Thymus (tissue), 11 donors: ENCODE measurements around the gene CYP27C1. TPM values are rescaled to one million over a fixed set of nuclear protein-coding genes. Genes with fewer than 3 reads are reported as not detected.
"Not testable (repeated sequence)": the region's sequence is repeated elsewhere in the genome, so short reads cannot be mapped to it uniquely, and the experiment has no call there.

Source experiments
- DNase-seq, 9 donors: peaks; one replicate each; pipeline ENCODE4 v3.0.0-alpha.2; 2013; ENCODE audit warnings: low spot score in 9 of 9, low read depth in 6 of 9, missing footprints in 1 of 9
- H3K27ac ChIP-seq, 2 donors: one replicate each; pipeline ENCODE4 v1.5.1; 2013; ENCODE audit warnings: control low read depth in 1 of 2, low read depth in 1 of 2, low read length in 1 of 2, mild to moderate bottlenecking in 1 of 2, moderate library complexity in 1 of 2
- H3K27me3 ChIP-seq, 2 donors: one replicate each; pipeline ENCODE4 v1.5.1; 2013; ENCODE audit warnings: low read length in 1 of 2; ENCODE audit not compliant: control insufficient read depth in 2 of 2, insufficient read depth in 1 of 2
- H3K36me3 ChIP-seq, 2 donors: one replicate each; pipeline ENCODE4 v1.5.1; 2013; ENCODE audit warnings: low read length in 1 of 2, mild to moderate bottlenecking in 1 of 2, moderate library complexity in 1 of 2; ENCODE audit not compliant: control insufficient read depth in 2 of 2, insufficient read depth in 2 of 2
- H3K4me1 ChIP-seq, 2 donors: one replicate each; pipeline ENCODE4 v1.5.1; 2013; ENCODE audit warnings: low read length in 2 of 2; ENCODE audit not compliant: control insufficient read depth in 2 of 2, insufficient read depth in 2 of 2
- H3K4me3 ChIP-seq, 2 donors: one replicate each; pipeline ENCODE4 v1.5.1; 2013; ENCODE audit warnings: low read length in 2 of 2, control low read depth in 1 of 2, mild to moderate bottlenecking in 1 of 2
- H3K9me3 ChIP-seq, 2 donors: one replicate each; pipeline ENCODE4 v1.5.1; 2013; ENCODE audit warnings: low read length in 1 of 2, mild to moderate bottlenecking in 1 of 2; ENCODE audit not compliant: control insufficient read depth in 2 of 2, insufficient read depth in 1 of 2
- WGBS: extraction: QIAGEN DNeasy Blood & Tissue Kit; methylation state at CpG from one replicate; pipeline ENCODE4 v1.1.7; 2013; 5-methylcytosine and 5-hydroxymethylcytosine counted together
- polyA plus RNA-seq: library from polyadenylated mRNA; stranded (reverse); fragments of 200-250 nt; gene quantifications from one replicate; pipeline ENCODE4 v1.2.3, GENCODE V29; 2013
- total RNA-seq: library from RNA; stranded (reverse); fragments of 120-200 nt; gene quantifications from one replicate; pipeline ENCODE4 v1.2.4, GENCODE V29; 2013
- donor health status: healthy.

The CYP27C1 gene
- total and polyA plus RNA-seq, 2 donors, result 0.05 TPM

DNA sequence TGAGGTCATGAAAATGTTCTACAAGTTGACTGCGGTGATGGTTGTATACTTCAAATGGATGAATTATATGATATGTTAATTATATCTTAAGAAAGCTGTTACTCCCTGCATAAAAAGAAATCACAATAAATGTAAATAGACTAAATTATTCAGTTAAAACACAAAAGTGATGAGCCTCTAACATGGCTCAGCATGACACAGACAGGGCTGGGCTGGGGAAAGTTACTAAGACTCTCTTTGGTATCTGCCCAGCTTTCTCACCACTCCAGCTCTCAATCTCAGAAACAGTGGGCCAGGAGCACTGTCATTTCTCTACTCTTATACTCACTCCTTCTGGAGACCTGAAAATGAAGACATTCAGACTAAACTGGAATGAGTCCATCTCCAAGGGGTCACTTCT, 3.5 kb downstream of the CYP27C1 start:
- Histone ChIP-seq H3K27ac (no peak overlapping the region), H3K9me3 (peaks cover 0 to 7% of the 10 kb centered on the region in 2 donors), H3K36me3 (no peaks in the 10 kb centered on the region), H3K27me3 (peaks cover 45 to 53% of the 10 kb centered on the region in 2 donors), H3K4me1 (peaks cover 6 to 12% of the 10 kb centered on the region in 2 donors), H3K4me3 (no peak overlapping the region)
- DNase-seq, result no peak
- 96% methylated on average over 1 of the region's 1 CpG for WGBS

- WGBS, result 93% methylated on average over 2 of the region's 2 CpGs
Observed at GRCh38 chr2:127216095-127216494, 4.0 kb downstream of the CYP27C1 start.

DNA sequence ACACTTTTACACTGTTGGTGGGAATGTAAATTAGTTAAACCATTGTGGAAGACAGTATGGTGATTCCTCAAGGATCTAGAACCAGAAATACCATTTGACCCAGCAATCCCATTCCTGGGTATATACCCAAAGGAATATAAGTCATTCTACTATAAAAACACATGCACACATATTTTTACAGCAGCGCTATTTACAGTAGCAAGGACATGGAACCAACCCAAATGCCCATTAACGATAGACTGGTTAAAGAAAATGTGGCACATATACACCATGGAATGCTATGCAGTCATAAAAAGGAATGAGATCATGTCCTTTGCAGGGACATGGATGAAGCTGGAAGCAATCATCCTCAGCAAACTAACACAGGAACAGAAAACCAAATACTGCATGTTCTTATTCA, 5.9 kb downstream of the CYP27C1 start:
- not testable (repeated sequence) for H3K4me1 ChIP-seq, H3K9me3 ChIP-seq, H3K4me3 ChIP-seq, DNase-seq, H3K36me3 ChIP-seq, H3K27ac ChIP-seq
- peaks cover 25 to 29% of the 10 kb centered on the region in 2 donors for H3K27me3 ChIP-seq
- over 99% methylated on average over 2 of the region's 2 CpGs for WGBS

More at GRCh38 chr2:127216095-127216494, 4.0 kb downstream of the CYP27C1 start:
- H3K36me3 ChIP-seq, result no peaks in the 10 kb centered on the region
- peaks cover 43 to 48% of the 10 kb centered on the region in 2 donors for H3K27me3 ChIP-seq
- peaks cover 0 to 7% of the 10 kb centered on the region in 2 donors for H3K9me3 ChIP-seq
- no peak overlapping the region for H3K4me3 ChIP-seq
- no peak overlapping the region for H3K27ac ChIP-seq
- DNase-seq, result no peak
- H3K4me1 ChIP-seq, result peaks cover 6 to 12% of the 10 kb centered on the region in 2 donors

GRCh38 chr2:127208313-127208712, 11.8 kb downstream of the CYP27C1 start:
- DNase-seq, result no peak
- H3K4me1 ChIP-seq, result no peaks in the 10 kb centered on the region
- WGBS, result 93% methylated on average over 4 of the region's 4 CpGs

GRCh38 chr2:127205218-127206125, 14.6 kb downstream of the CYP27C1 start:
- 92% methylated on average over 35 of the region's 35 CpGs for WGBS

More at GRCh38 chr2:127208313-127208712, 11.8 kb downstream of the CYP27C1 start:
- no peak overlapping the region for H3K27ac ChIP-seq
- no peaks in the 10 kb centered on the region for H3K9me3 ChIP-seq
- H3K4me3 ChIP-seq, result no peak overlapping the region
- no peaks in the 10 kb centered on the region for H3K27me3 ChIP-seq
- H3K36me3 ChIP-seq, result no peaks in the 10 kb centered on the region

DNA sequence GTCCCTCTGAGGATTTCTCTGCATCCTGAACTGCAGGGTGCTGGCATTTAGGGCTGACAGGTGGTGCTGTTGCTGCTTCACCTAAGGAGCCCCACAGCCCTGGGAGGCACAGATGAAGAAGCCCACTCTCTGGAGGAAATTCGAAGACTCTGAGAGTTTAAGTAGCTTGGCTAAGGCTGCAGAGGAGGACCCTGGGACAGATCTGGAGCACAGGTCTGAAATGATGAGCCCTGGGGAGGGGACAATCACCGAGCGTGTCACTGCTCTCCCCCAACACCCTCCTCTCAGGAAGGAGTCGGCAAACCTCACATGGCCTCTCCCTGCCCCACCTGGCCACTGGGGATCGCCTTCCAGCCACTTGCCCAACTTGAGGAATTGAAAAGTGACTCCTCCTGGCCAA, 18.6 kb downstream of the CYP27C1 start:
- Histone ChIP-seq H3K4me1 (no peaks in the 10 kb centered on the region), H3K36me3 (no peaks in the 10 kb centered on the region), H3K27me3 (no peaks in the 10 kb centered on the region), H3K27ac (no peak overlapping the region), H3K9me3 (no peaks in the 10 kb centered on the region), H3K4me3 (no peak overlapping the region)
- WGBS, result 92% methylated on average over 5 of the region's 5 CpGs
- no peak for DNase-seq

More at GRCh38 chr2:127205218-127206125, 14.6 kb downstream of the CYP27C1 start:
- H3K4me3 ChIP-seq, result no peak overlapping the region
- H3K9me3 ChIP-seq, result no peaks in the 10 kb centered on the region
- H3K4me1 ChIP-seq, result no peaks in the 10 kb centered on the region
- DNase-seq, result no peak
- no peaks in the 10 kb centered on the region for H3K27me3 ChIP-seq
- no peaks in the 10 kb centered on the region for H3K36me3 ChIP-seq
- H3K27ac ChIP-seq, result no peak overlapping the region

GRCh38 chr2:127200962-127201361, 19.1 kb downstream of the CYP27C1 start:
- no peaks in the 10 kb centered on the region for H3K27me3 ChIP-seq
- no peak overlapping the region for H3K27ac ChIP-seq
- H3K4me3 ChIP-seq, result no peak overlapping the region
- WGBS, result 95% methylated on average over 7 of the region's 7 CpGs
- H3K4me1 ChIP-seq, result no peaks in the 10 kb centered on the region
- no peaks in the 10 kb centered on the region for H3K9me3 ChIP-seq
- DNase-seq, result no peak
- no peaks in the 10 kb centered on the region for H3K36me3 ChIP-seq

DNA sequence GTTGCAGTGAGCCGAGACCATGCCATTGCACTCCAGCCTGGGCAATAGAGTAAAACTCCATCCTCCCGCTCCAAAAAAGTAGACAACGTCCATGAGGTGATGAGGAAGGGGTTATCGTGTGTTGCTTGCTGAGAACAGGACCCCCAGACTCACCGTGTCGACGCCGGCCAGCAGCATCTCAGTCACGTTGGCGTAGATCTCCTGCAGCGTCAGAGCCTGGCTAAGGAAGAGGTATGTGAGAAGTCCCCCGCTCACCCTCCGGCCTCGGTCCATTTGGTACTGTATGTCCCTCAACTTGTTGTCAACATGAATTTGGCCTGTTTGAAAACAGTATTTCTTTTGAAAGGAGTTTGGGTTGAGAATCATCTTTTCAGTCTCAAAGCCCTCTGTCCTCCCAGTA, 20.9 kb downstream of the CYP27C1 start:
- WGBS, result 98% methylated on average over 14 of the region's 14 CpGs
- no peak for DNase-seq
- Histone ChIP-seq H3K27me3 (no peaks in the 10 kb centered on the region), H3K9me3 (no peaks in the 10 kb centered on the region), H3K4me3 (no peak overlapping the region), H3K36me3 (no peaks in the 10 kb centered on the region), H3K4me1 (no peaks in the 10 kb centered on the region), H3K27ac (no peak overlapping the region)

DNA sequence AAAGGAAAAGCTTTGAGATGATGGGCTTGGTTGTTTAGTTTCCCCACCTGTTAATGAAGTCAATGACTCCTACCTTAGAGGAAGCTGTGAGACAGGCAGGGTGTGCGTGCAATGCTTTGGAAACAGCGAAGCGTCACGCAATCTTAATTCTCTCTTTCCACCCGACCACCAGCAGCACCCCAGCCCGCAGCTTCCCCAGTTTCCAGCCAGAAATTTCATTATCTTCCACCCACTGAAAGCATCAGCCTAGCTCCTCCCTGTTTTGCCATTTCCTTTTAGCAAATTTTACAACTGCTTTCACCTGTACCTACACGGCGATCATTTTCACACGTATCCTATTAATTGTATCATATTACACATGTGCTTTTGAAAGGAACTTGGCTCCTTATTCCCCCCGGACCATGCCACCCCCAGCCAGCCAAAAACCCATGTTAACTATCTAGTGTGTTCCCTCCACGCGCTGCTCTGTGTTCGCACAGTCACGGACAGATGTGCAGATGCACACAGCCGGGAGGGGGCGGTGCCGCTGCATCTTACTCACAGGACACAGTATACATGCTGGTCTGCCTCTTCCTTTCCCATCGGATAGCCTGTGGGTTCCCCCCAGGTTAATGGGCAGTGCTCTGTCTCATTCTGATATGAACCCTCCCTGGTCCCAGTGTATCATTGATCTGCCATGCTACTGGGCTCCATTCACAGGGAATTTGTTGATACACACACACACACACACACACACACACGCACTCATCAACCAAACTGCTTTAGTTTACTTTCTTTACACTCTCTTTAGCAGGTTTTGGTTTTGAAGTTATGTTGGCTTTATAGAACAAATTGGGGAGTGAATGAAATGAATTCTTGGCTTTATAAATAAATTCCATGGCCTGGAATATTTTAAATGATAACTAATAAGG, 22.4 kb downstream of the CYP27C1 start:
- H3K9me3 ChIP-seq, result no peaks in the 10 kb centered on the region
- WGBS, result 54% methylated on average over 19 of the region's 19 CpGs
- no peak overlapping the region for H3K4me3 ChIP-seq
- H3K27me3 ChIP-seq, result no peaks in the 10 kb centered on the region
- peak in 5 of 9 donors; percentile 15 to 59 (median 27) for DNase-seq
- no peak overlapping the region for H3K27ac ChIP-seq
- H3K4me1 ChIP-seq, result no peaks in the 10 kb centered on the region
- H3K36me3 ChIP-seq, result no peaks in the 10 kb centered on the region
